Ecto neural progenitor cell (in vitro differentiated cells): Measurements from ENCODE around the gene RFPL1.
A peak's percentile ranks its signal among the peaks of the same experiment; 100 is the strongest.

Experiments used
- DNase-seq: peaks from one replicate; pipeline ENCODE4 v3.0.0-alpha.2; 2018; ENCODE audit warnings: low spot score

The RFPL1 gene

GRCh38 chr22:29443452-29443851 lies 5.1 kb downstream of the RFPL1 start:
- no peak for DNase-seq

GRCh38 chr22:29443861-29444792 lies 5.7 kb downstream of the RFPL1 start:
- no peak for DNase-seq

- no peak for DNase-seq
These were observed 7.1 kb downstream of the RFPL1 start for GRCh38 chr22:29445508-29445907.

GRCh38 chr22:29447906-29448305 lies 9.5 kb downstream of the RFPL1 start:
- no peak for DNase-seq

GRCh38 chr22:29449296-29449875 lies 11.0 kb downstream of the RFPL1 start:
- DNase-seq: no peak

- no peak for DNase-seq
These were observed 11.8 kb downstream of the RFPL1 start for GRCh38 chr22:29450222-29450621.

- DNase-seq: no peak
These were observed 13.5 kb downstream of the RFPL1 start for GRCh38 chr22:29451863-29452262.

- no peak for DNase-seq
These were observed 15.9 kb downstream of the RFPL1 start for GRCh38 chr22:29454276-29454675.

- peak; percentile 68 for DNase-seq
These were observed 17.9 kb downstream of the RFPL1 start for GRCh38 chr22:29456211-29456671.

GRCh38 chr22:29457730-29458129 lies 19.3 kb downstream of the RFPL1 start:
- DNase-seq: peak; percentile 75

- no peak for DNase-seq
These were observed 20.2 kb downstream of the RFPL1 start for GRCh38 chr22:29458551-29458950.

GRCh38 chr22:29459773-29460172 lies 21.4 kb downstream of the RFPL1 start:
- no peak for DNase-seq

GRCh38 chr22:29461263-29461662 lies 22.9 kb downstream of the RFPL1 start:
- no peak for DNase-seq

GRCh38 chr22:29463629-29464028 lies 25.2 kb downstream of the RFPL1 start:
- no peak for DNase-seq

- DNase-seq: no peak
These were observed 26.2 kb downstream of the RFPL1 start for GRCh38 chr22:29464581-29464980.

GRCh38 chr22:29469755-29470154 lies 31.4 kb downstream of the RFPL1 start:
- no peak for DNase-seq

GRCh38 chr22:29470159-29470855 lies 31.9 kb downstream of the RFPL1 start:
- DNase-seq: peak; percentile 93

GRCh38 chr22:29473001-29473400 lies 34.6 kb downstream of the RFPL1 start:
- no peak for DNase-seq

- no peak for DNase-seq
These were observed 37.2 kb downstream of the RFPL1 start for GRCh38 chr22:29475550-29475949.

- no peak for DNase-seq
These were observed 37.7 kb downstream of the RFPL1 start for GRCh38 chr22:29476116-29476515.

- DNase-seq: no peak
These were observed 39.4 kb downstream of the RFPL1 start for GRCh38 chr22:29477723-29478318.
